Heart left ventricle (tissue), 13 donors: Measurements from ENCODE around the gene PPP1R14B.

Experiments used
- CTCF ChIP-seq, 12 donors: fragments of 200-600 bp; sonication (generic) in 4 of 12; IDR thresholded peaks; one replicate each; pipeline versions ENCODE4 v1.5.0 to v1.8.0; 2018 to 2022; ENCODE audit warnings: antibody characterized with exemption in 12 of 12, mild to moderate bottlenecking in 5 of 12
- POLR2A ChIP-seq, 2 donors: fragments of 450-650 bp; IDR thresholded peaks; one replicate each; pipeline ENCODE4 v1.6.1; 2017; ENCODE audit warnings: antibody characterized with exemption in 2 of 2, mild to moderate bottlenecking in 2 of 2, moderate library complexity in 2 of 2
- donor health status: ischemic (EF 13 %, LVEDD 7.1; RV severe dilation, severe dysfunction).
- donor health status: DM: no; HTN: yes; CAD: no.
- donor health status: DM: no; HTN: no; CAD: no.
- donor health status: ischemic (EF 25% LVEDD 6.9; RV normal size, moderate dysfunction).
- donor health status: ischemic (EF 25% LVEDD 5.7; RV mildly dilated, moderate dysfunction).
- donor health status: ischemic (EF 35%, LVEDD 5.7; RV mildly dilated, moderate dysfunction).
- donor health status: nonischemic (EF 11% LVEDD 7.7; RV severe dilation, severe dysfunction).
- donor health status: DM: yes; HTN: yes; CAD: no.
- donor health status: PGD.
- donor health status: ischemic (EF 29% LVEDD 5.4; RV normal size, mild dysfunction).
- donor health status: nonischemic (EF 23%, LVEDD 6.1; RV moderate dilation, normal function).

DNA sequence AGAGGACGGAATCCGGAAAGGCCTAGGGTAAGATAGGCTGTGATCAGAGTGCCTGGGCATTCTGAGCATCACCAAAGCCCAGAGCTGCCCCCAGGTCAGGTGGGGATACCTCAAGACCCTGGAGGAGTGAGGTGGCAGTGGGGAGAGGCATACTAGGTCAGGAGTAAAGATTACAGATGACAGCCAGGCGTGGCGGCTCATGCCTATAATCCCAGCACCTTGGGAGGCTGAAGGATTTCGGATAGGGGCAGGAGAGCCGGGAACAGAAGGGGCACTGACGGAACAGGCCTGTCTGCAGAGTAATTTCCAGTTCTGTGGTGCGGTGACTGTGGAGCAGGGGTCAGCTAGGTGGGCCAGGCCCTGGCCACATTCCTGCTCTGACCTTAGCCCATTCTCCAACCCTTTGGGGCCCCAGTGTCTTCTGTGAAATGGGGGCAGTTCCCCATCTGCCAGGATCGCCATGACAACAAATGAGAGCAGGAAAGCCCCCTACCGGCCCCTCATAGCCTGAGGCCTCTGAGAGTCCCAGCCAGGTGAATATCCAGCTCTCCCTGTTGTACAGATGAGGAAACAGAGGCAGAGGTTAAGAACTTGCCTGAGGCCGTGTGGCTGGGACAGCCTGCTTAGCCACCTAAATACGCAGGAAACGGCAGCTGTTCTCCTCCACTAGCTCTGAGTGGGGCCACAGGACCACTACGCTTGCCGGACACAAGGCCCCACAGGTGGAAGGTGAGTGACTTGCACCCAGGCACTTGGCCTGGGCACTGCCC is 28.5 kb upstream of the PPP1R14B start:
- TF ChIP-seq CTCF (IDR thresholded peaks at IDR 0.05): no peak
- TF ChIP-seq POLR2A (IDR thresholded peaks at IDR 0.05): no peak
